IMR-90 (cell line): ENCODE data around the gene CASK.

Experiments
- CEBPB ChIP-seq: IDR thresholded peaks from 2 replicates; pipeline ENCODE4 v1.6.1; 2012; ENCODE audit warnings: low read depth, low read length, improper control_type of control experiment
- CHD1 ChIP-seq: IDR thresholded peaks from 2 replicates; pipeline ENCODE4 v1.6.1; 2012; ENCODE audit warnings: low read depth, low read length, improper control_type of control experiment
- CTCF ChIP-seq: conservative IDR thresholded peaks from 2 replicates; pipeline ENCODE4 v1.5.1; 2012; ENCODE audit warnings: mild to moderate bottlenecking, low read depth, low read length, improper control_type of control experiment
- ELK1 ChIP-seq: fragments of 150-350 bp; IDR thresholded peaks from 2 replicates; pipeline ENCODE4 v1.6.1; 2016; ENCODE audit warnings: low read depth, mild to moderate bottlenecking, low read length, moderate library complexity, borderline replicate concordance
- FOS ChIP-seq: fragments of 150-350 bp; IDR thresholded peaks from 2 replicates; pipeline ENCODE4 v1.6.1; 2016; ENCODE audit warnings: low read depth, low read length
- MAZ ChIP-seq: IDR thresholded peaks from 2 replicates; pipeline ENCODE4 v1.6.1; 2012; ENCODE audit warnings: low read depth, mild to moderate bottlenecking, low read length, improper control_type of control experiment, moderate library complexity, borderline replicate concordance
- MXI1 ChIP-seq: IDR thresholded peaks from 2 replicates; pipeline ENCODE4 v1.6.1; 2012; ENCODE audit warnings: low read depth, mild to moderate bottlenecking, low read length, moderate library complexity, borderline replicate concordance
- NFE2L2 ChIP-seq: fragments of 150-350 bp; IDR thresholded peaks from 2 replicates; pipeline ENCODE4 v1.6.1; 2016; ENCODE audit warnings: low read depth, mild to moderate bottlenecking, low read length
- POLR2A ChIP-seq: IDR thresholded peaks from 2 replicates; pipeline ENCODE4 v1.6.1; 2012; ENCODE audit warnings: mild to moderate bottlenecking, low read depth, low read length
- RAD21 ChIP-seq: IDR thresholded peaks from 2 replicates; pipeline ENCODE4 v1.6.1; 2012; ENCODE audit warnings: low read length, improper control_type of control experiment
- RFX5 ChIP-seq: IDR thresholded peaks from 2 replicates; pipeline ENCODE4 v1.8.0; 2012; ENCODE audit warnings: low read depth, mild to moderate bottlenecking, low read length, moderate library complexity
- USF2 ChIP-seq: fragments of 150-350 bp; IDR thresholded peaks from 2 replicates; pipeline ENCODE4 v1.6.1; 2017; ENCODE audit warnings: mild to moderate bottlenecking, antibody characterized with exemption, low read length, low read depth

DNA sequence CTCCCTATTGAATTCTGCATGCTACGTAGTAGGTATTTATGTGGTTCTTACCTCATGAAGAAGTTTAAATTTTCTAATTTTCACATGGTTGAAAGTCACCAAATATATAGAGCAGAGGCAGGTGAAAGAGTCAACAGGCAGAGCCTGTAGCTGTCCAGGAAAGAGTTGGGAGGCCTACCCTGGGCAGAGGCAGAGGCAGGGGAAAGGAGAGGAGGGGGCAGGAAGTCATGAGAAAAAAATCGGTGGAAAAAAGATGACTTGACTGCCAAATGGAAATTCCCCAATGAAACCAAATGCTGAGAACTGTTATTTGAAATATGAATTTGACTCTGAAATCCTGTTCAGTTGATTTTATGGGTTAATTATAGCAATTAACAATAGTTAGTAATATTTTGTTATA lies 257.7 kb downstream of the CASK start:
- TF ChIP-seq FOS: no peak
- no peak for TF ChIP-seq CTCF
- no peak for TF ChIP-seq CHD1
- no peak for TF ChIP-seq NFE2L2
- TF ChIP-seq RFX5: no peak
- no peak for TF ChIP-seq MXI1
- TF ChIP-seq CEBPB: no peak
- TF ChIP-seq POLR2A: no peak
- no peak for TF ChIP-seq MAZ
- no peak for TF ChIP-seq RAD21
- TF ChIP-seq ELK1: no peak
- TF ChIP-seq USF2: no peak
